ENCODE data around the gene PRKAG2. TPM values are rescaled to one million over a fixed set of nuclear protein-coding genes. Genes with fewer than 3 reads are reported as not detected.

The PRKAG2 gene
- total RNA-seq, 8 experiments from 2014 or later, result 6.3 to 13.4 (median 8.5) TPM

- in situ Hi-C loops (cut with MboI; ENCODE audit: low pct_unique_long_range_greater_than_20kb in 2 of 9, low sequenced_read_pairs in 9 of 9, unreplicated experiment in 9 of 9), result no loop called here
- ATAC-seq (replicated peaks in 6 of 8), result no peak
- H3K4me1 ChIP-seq (replicated peaks in 1 of 2), result peaks cover 26 to 34% of the 10 kb centered on the region in 2 donors
- no peak overlapping the region for H3K27ac ChIP-seq
- H3K4me3 ChIP-seq, result no peak overlapping the region
- 80% methylated on average over 3 of the region's 11 CpGs; no CpG with 5 or more reads in 9 of the 10 experiments for WGBS, 10 experiments
These were observed 155.7 kb downstream of the PRKAG2 start for GRCh38 chr7:151721236-151721635.

GRCh38 chr7:151720280-151720679, 156.6 kb downstream of the PRKAG2 start:
- peaks cover 16 to 24% of the 10 kb centered on the region in 2 donors for H3K4me1 ChIP-seq (replicated peaks in 1 of 2)
- in situ Hi-C loops (cut with MboI; ENCODE audit: low pct_unique_long_range_greater_than_20kb in 2 of 9, low sequenced_read_pairs in 9 of 9, unreplicated experiment in 9 of 9), result no loop called here
- ATAC-seq (replicated peaks in 6 of 8), result peak in 2 of 8 experiments; percentile 39 to 73
- WGBS, 10 experiments, result 44 to 100% (median 87%) methylated on average over 2 to 5 of the region's 5 CpGs; no CpG with 5 or more reads in 4 of the 10 experiments
- H3K27ac ChIP-seq, result no peak overlapping the region
- H3K4me3 ChIP-seq, result no peak overlapping the region

- Histone ChIP-seq H3K27ac (no peak overlapping the region), H3K4me3 (no peak overlapping the region), H3K4me1 (replicated peaks in 1 of 2) (peaks cover 12 to 20% of the 10 kb centered on the region in 2 donors)
- in situ Hi-C loops (cut with MboI; ENCODE audit: low pct_unique_long_range_greater_than_20kb in 2 of 9, low sequenced_read_pairs in 9 of 9, unreplicated experiment in 9 of 9), result no loop called here
- 30 to 88% (median 76%) methylated on average over 1 to 2 of the region's 2 CpGs; no CpG with 5 or more reads in 6 of the 10 experiments for WGBS, 10 experiments
- ATAC-seq (replicated peaks in 6 of 8), result peak in 3 of 8 experiments; percentile 62 to 87 (median 83)
These were observed 157.0 kb downstream of the PRKAG2 start for GRCh38 chr7:151719897-151720242.

- in situ Hi-C loops (cut with MboI; ENCODE audit: low pct_unique_long_range_greater_than_20kb in 2 of 9, low sequenced_read_pairs in 9 of 9, unreplicated experiment in 9 of 9), result no loop called here
- Histone ChIP-seq H3K4me3 (no peak overlapping the region), H3K4me1 (replicated peaks in 1 of 2) (peaks cover 12 to 18% of the 10 kb centered on the region in 2 donors), H3K27ac (no peak overlapping the region)
- WGBS, 10 experiments, result 75 to 93% (median 82%) methylated on average over 2 to 6 of the region's 24 CpGs; no CpG with 5 or more reads in 5 of the 10 experiments
- peak in 2 of 8 experiments; percentile 19 to 59 for ATAC-seq (replicated peaks in 6 of 8)
These were observed 157.7 kb downstream of the PRKAG2 start for GRCh38 chr7:151719031-151719896.

- Histone ChIP-seq H3K4me3 (no peak overlapping the region), H3K4me1 (replicated peaks in 1 of 2) (peaks cover 11 to 12% of the 10 kb centered on the region in 2 donors), H3K27ac (no peak overlapping the region)
- in situ Hi-C loops (cut with MboI; ENCODE audit: low pct_unique_long_range_greater_than_20kb in 2 of 9, low sequenced_read_pairs in 9 of 9, unreplicated experiment in 9 of 9), result no loop called here
- no peak for ATAC-seq (replicated peaks in 6 of 8)
- WGBS, 10 experiments, result 43 to 92% (median 72%) methylated on average over 1 to 4 of the region's 6 CpGs; no CpG with 5 or more reads in 4 of the 10 experiments
These were observed 159.0 kb downstream of the PRKAG2 start for GRCh38 chr7:151717918-151718317.

- no peak overlapping the region for H3K27ac ChIP-seq
- ATAC-seq (replicated peaks in 6 of 8), result no peak
- 8 to 100% (median 86%) methylated on average over 1 to 4 of the region's 5 CpGs; no CpG with 5 or more reads in 3 of the 10 experiments for WGBS, 10 experiments
- in situ Hi-C loops (cut with MboI; ENCODE audit: low pct_unique_long_range_greater_than_20kb in 2 of 9, low sequenced_read_pairs in 9 of 9, unreplicated experiment in 9 of 9), result no loop called here
- peaks cover 11 to 12% of the 10 kb centered on the region in 2 donors for H3K4me1 ChIP-seq (replicated peaks in 1 of 2)
- H3K4me3 ChIP-seq, result no peak overlapping the region
These were observed 159.5 kb downstream of the PRKAG2 start for GRCh38 chr7:151717415-151717814.

GRCh38 chr7:151716323-151716722, 160.6 kb downstream of the PRKAG2 start:
- Histone ChIP-seq H3K4me1 (replicated peaks in 1 of 2) (peaks cover 9 to 10% of the 10 kb centered on the region in 2 donors), H3K4me3 (no peak overlapping the region), H3K27ac (no peak overlapping the region)
- in situ Hi-C loops (cut with MboI; ENCODE audit: low pct_unique_long_range_greater_than_20kb in 2 of 9, low sequenced_read_pairs in 9 of 9, unreplicated experiment in 9 of 9), result no loop called here
- 0 to 100% (median 86%) methylated on average over 1 to 4 of the region's 5 CpGs; no CpG with 5 or more reads in 3 of the 10 experiments for WGBS, 10 experiments
- no peak for ATAC-seq (replicated peaks in 6 of 8)

- H3K4me3 ChIP-seq, result no peak overlapping the region
- H3K27ac ChIP-seq, result no peak overlapping the region
- in situ Hi-C loops (cut with MboI; ENCODE audit: low pct_unique_long_range_greater_than_20kb in 2 of 9, low sequenced_read_pairs in 9 of 9, unreplicated experiment in 9 of 9), result no loop called here
- 40 to 96% (median 83%) methylated on average over 1 to 14 of the region's 14 CpGs; no CpG with 5 or more reads in 1 of the 10 experiments for WGBS, 10 experiments
- no peak for ATAC-seq (replicated peaks in 6 of 8)
- H3K4me1 ChIP-seq (replicated peaks in 1 of 2), result peaks cover 9 to 10% of the 10 kb centered on the region in 2 donors
These were observed 161.1 kb downstream of the PRKAG2 start for GRCh38 chr7:151715666-151716315.

GRCh38 chr7:151714201-151714600, 162.7 kb downstream of the PRKAG2 start:
- Histone ChIP-seq H3K4me3 (no peak overlapping the region), H3K27ac (no peak overlapping the region), H3K4me1 (replicated peaks in 1 of 2) (peaks cover 7 to 10% of the 10 kb centered on the region in 2 donors)
- in situ Hi-C loops (cut with MboI; ENCODE audit: low pct_unique_long_range_greater_than_20kb in 2 of 9, low sequenced_read_pairs in 9 of 9, unreplicated experiment in 9 of 9), result no loop called here
- WGBS, 10 experiments, result 94 to 100% (median 98%) methylated on average over 4 to 15 of the region's 24 CpGs; no CpG with 5 or more reads in 5 of the 10 experiments
- ATAC-seq (replicated peaks in 6 of 8), result no peak

GRCh38 chr7:151712810-151713125, 164.1 kb downstream of the PRKAG2 start:
- in situ Hi-C loops (cut with MboI; ENCODE audit: low pct_unique_long_range_greater_than_20kb in 2 of 9, low sequenced_read_pairs in 9 of 9, unreplicated experiment in 9 of 9), result no loop called here
- Histone ChIP-seq H3K27ac (no peak overlapping the region), H3K4me1 (replicated peaks in 1 of 2) (peaks cover 7% of the 10 kb centered on the region in 2 donors), H3K4me3 (no peak overlapping the region)
- ATAC-seq (replicated peaks in 6 of 8), result peak in 2 of 8 experiments; percentile 22 to 30
- WGBS, 10 experiments, result 60 to 100% (median 87%) methylated on average over 1 to 5 of the region's 7 CpGs; no CpG with 5 or more reads in 4 of the 10 experiments

GRCh38 chr7:151711906-151712809, 164.8 kb downstream of the PRKAG2 start:
- in situ Hi-C loops (cut with MboI; ENCODE audit: low pct_unique_long_range_greater_than_20kb in 2 of 9, low sequenced_read_pairs in 9 of 9, unreplicated experiment in 9 of 9), result no loop called here
- ATAC-seq (replicated peaks in 6 of 8), result peak; percentile 16 to 76 (median 43)
- H3K4me1 ChIP-seq (replicated peaks in 1 of 2), result peaks cover 7% of the 10 kb centered on the region in 2 donors
- 60 to 83% (median 71%) methylated on average over 2 to 4 of the region's 25 CpGs; no CpG with 5 or more reads in 6 of the 10 experiments for WGBS, 10 experiments
- H3K27ac ChIP-seq, result peak overlapping the region in 1 of 2 donors; percentile 55
- no peak overlapping the region for H3K4me3 ChIP-seq

GRCh38 chr7:151711435-151711872, 165.5 kb downstream of the PRKAG2 start:
- no peak overlapping the region for H3K27ac ChIP-seq
- no peak overlapping the region for H3K4me3 ChIP-seq
- WGBS, 10 experiments, result 50 to 100% (median 85%) methylated on average over 1 to 3 of the region's 3 CpGs; no CpG with 5 or more reads in 4 of the 10 experiments
- no peak for ATAC-seq (replicated peaks in 6 of 8)
- in situ Hi-C loops (cut with MboI; ENCODE audit: low pct_unique_long_range_greater_than_20kb in 2 of 9, low sequenced_read_pairs in 9 of 9, unreplicated experiment in 9 of 9), result no loop called here
- H3K4me1 ChIP-seq (replicated peaks in 1 of 2), result peaks cover 7% of the 10 kb centered on the region in 2 donors
